EL (cell line): Measurements from ENCODE around the gene PP2D1.

Experiments
- DNase-seq: peaks from one replicate; pipeline ENCODE4 v3.0.0-alpha.2; 2016

Gene PP2D1

GRCh38 chr3:19961960-19962359, 50.1 kb downstream of the PP2D1 start:
- no peak for DNase-seq

- DNase-seq = no peak
These were observed 51.4 kb downstream of the PP2D1 start for GRCh38 chr3:19960696-19961095.

GRCh38 chr3:19959505-19959904, 52.6 kb downstream of the PP2D1 start:
- DNase-seq = no peak

GRCh38 chr3:19957354-19957753, 54.7 kb downstream of the PP2D1 start:
- peak; percentile 18 for DNase-seq

- no peak for DNase-seq
These were observed 57.4 kb downstream of the PP2D1 start for GRCh38 chr3:19954676-19955075.

GRCh38 chr3:19950316-19950715, 61.7 kb downstream of the PP2D1 start:
- DNase-seq = no peak

GRCh38 chr3:19948226-19948591, 63.9 kb downstream of the PP2D1 start:
- DNase-seq = no peak

- DNase-seq = peak; percentile 67
These were observed 64.4 kb downstream of the PP2D1 start for GRCh38 chr3:19947549-19948225.

GRCh38 chr3:19946832-19947548, 65.1 kb downstream of the PP2D1 start, which contains the start of gene RAB5A:
RAB5A (plus strand) TSS chr3:19947097; CDS start chr3:19950899, 3,802 bp downstream.
- peak; percentile 98 for DNase-seq

GRCh38 chr3:19945969-19946831, 65.9 kb downstream of the PP2D1 start:
- no peak for DNase-seq

- no peak for DNase-seq
These were observed 66.5 kb downstream of the PP2D1 start for GRCh38 chr3:19945534-19945933.

GRCh38 chr3:19940643-19941042, 71.4 kb downstream of the PP2D1 start:
- DNase-seq = no peak

- DNase-seq = no peak
These were observed 73.8 kb downstream of the PP2D1 start for GRCh38 chr3:19938295-19938627.

- DNase-seq = peak; percentile 17
These were observed 74.4 kb downstream of the PP2D1 start for GRCh38 chr3:19937459-19938294.
